ENCODE measurements around the gene GNAO1.
A peak's percentile ranks its signal among the peaks of the same experiment; 100 is the strongest.

GNAO1 gene

DNA sequence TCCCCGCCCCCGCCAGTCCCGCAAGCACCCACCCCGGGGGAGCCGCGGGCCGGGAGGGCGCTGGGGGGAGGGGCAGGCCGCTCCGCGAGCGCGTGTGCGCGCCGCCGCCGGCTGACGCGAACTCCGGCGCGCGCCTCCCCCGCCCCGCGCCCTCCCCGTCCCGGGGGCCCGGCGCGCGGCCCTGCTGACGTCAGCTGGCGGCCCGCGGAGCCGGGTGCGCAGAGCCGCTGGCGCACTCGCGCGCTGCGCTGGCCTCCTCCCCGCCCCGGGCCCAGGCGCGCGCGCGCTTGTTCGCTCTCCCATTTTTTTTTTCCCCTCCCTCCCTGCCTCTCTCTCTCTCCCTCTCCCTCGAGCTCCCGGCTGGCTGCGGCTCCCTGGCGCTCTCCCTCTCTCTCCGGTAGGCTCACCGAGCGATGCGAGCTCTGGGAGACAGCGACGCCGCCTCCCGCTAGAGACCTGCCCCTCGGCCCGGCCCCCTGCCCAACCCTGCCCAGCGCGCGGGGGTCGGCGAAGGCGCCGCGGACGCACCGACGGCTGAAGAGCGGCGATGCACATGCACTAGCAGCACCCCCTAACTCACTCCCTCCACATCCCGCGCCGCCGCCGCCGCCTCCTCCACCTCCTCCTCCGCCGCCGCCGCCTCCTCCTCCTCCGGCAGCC is at the start of gene GNAO1:
Gene GNAO1 (plus strand): TSS at position 334 of the 660 bp plus-strand sequence. CDS start 747 bp downstream, outside the sequence.
- DNase-seq (ENCODE audit: low read depth in 1 of 2, low spot score in 1 of 2): peak in 1 of 2 donors; percentile 58

DNA sequence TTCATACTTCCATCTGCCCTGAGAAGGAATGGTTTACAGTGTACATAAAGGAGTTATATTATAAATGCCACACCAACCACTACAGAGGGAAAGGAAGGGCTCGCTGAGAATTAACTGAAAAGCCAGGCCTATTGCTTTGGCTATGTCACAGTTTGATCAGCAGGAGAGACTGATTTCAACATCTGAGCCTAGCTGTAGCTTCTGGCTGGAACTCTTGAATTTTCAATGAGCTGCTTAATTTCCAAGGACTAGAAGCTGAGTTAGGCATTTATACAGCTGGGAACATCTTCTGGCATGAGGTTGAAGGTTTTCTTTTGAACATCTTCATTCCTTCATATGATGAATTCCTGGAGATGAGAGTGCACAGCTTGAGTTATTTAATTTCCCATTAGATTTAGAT is 47.6 kb upstream of the GNAO1 start:
- DNase-seq (ENCODE audit: low read depth in 1 of 2, low spot score in 1 of 2): no peak

DNA sequence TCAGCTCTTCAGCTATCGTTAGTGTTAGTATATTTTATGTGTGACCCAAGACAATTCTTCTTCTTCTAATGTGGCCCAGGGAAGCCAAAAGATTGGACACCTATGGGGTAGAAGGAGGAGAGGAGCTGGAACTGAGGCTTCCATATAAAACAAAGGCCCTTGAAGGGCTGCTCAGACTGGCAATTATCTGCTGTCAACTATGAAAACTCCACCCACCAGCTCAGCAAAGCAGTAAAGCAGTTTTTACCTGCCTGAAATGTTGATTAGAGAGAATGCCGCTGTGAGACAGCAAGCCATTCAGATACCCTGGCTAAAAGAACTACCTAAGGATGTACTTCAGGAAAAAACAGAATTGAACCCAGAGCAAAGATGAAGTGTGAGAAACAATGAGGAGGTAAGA is 45.9 kb upstream of the GNAO1 start:
- DNase-seq (ENCODE audit: low read depth in 1 of 2, low spot score in 1 of 2): no peak

DNA sequence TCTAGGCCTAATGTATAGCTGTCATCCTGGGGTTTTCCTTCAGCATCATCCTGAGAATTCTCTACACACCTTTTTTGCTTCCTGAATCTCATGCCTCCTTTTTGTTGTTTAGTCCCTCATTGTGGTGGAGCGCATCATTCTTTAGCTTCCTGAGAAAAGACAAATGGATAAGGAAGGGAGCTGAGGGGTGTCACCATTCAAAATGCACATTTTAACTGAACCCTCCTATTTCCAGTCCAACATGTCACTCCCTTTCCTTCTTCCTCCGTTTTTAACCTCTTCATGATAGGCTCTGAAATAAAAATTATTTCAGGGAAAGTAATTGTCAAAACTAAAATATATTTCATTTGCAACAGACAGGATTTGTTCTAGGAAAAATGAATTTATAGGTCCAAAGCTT is 39.7 kb upstream of the GNAO1 start:
- DNase-seq (ENCODE audit: low read depth in 1 of 2, low spot score in 1 of 2): no peak

DNA sequence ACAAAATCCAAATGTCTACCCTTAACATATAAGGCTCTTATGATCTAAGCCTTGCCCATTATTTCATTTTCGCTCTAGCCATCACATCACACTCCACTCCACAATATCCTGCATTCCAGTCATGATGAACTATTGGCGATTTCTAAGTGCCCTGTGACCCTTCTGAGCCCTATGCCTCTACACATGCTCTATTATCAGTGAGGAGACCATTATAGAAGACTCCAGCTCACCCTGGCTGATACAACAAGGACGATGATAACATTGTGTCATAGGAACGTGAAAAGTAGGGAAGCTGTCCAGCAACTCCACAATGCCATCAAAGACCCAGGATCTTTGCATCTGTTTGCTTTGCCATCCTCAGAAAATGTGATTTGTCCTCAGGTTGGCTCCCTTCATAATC is 29.6 kb upstream of the GNAO1 start:
- no peak for DNase-seq (ENCODE audit: low read depth in 1 of 2, low spot score in 1 of 2)

DNA sequence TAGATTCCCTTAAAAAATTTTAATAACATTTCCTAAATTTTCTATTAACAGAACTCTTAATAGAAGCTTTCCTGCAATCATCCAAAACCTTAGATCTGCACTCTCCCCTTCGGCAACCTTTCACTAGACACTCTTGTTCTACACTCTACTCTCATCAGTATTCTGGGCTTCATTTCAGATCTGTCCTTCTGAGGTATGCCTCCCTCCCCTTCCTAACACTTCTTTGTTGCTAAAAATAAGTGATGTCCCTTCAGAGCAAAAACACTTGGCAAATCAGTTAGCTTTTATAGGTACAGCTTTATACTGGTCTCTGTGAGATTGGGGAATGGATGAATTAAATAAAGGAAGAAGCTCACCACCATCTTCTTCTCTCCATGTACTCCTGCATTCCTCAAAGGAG is 28.2 kb upstream of the GNAO1 start:
- DNase-seq (ENCODE audit: low read depth in 1 of 2, low spot score in 1 of 2): no peak

DNA sequence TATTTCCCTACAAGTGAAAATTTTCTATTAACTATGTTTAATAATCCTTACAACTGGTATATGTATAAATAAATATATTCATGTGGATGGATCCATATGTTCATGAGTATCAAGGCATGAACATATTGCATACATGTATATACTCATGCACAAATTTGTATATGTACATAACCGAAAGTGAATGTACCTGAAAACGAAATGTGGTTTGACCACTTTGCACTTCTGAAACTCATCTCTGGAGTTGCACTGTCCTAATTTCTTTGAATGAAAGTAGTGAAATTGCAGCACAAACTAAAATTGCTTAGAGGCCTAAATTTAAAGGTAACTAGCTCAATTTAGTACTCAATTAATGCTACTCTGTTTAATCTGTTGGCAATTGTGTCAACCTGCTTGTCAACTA is 27.4 kb upstream of the GNAO1 start:
- no peak for DNase-seq (ENCODE audit: low read depth in 1 of 2, low spot score in 1 of 2)

DNA sequence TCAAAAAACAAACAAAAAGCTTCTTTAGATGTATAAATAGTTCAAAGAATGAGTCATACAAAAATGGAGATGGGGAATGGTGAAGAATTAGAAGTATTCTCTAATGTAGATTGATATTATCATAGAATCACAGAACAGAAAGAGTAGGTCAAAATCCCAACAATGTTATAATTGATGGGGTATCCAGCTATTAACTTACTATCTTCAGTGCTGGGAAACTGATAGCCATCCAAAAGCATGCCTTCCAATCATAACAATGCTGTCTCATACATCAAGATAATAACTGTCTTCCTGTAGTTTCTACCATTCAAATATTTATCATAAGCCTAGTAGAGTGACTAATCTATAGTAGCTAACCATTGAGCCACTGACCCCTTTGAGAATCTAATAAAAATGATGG is 26.7 kb upstream of the GNAO1 start:
- no peak for DNase-seq (ENCODE audit: low read depth in 1 of 2, low spot score in 1 of 2)

DNA sequence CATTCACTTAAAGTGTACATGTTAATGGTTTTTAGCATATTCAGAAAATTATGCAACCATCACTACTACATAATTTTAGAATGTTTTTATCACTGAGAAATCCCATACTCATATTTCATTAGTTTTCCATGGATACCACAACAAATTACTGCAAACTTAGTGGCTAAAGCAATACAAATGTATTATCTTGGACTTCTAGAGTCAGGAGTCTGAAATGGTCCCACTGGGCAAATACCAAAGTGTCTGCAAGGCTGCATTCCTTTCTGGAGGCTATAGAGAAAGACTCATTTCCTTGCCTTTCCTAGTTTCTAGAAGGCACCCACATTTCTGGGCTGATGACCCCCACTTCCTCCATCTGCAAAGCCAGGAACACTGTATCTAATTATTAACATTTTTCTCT is 16.9 kb upstream of the GNAO1 start:
- DNase-seq (ENCODE audit: low read depth in 1 of 2, low spot score in 1 of 2): no peak

DNA sequence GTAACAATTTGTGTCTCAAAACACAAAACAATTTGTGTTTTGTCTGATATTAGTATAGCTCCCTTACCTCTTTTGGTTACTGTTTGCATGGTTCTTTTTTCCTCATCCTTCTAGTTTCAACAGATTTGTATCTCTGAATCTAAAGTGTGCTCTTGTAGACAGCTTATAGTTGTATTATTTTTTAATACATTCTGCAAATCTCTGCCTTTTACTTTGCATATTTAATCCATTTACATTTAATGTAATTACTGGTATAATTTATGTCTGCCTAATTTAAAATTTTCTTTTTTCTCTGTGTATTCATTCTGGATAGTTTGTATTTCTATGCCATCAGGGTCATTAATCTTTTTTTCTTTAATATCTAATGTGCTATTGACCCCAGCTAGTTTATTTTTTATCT is 9.9 kb upstream of the GNAO1 start:
- DNase-seq (ENCODE audit: low read depth in 1 of 2, low spot score in 1 of 2): no peak

DNA sequence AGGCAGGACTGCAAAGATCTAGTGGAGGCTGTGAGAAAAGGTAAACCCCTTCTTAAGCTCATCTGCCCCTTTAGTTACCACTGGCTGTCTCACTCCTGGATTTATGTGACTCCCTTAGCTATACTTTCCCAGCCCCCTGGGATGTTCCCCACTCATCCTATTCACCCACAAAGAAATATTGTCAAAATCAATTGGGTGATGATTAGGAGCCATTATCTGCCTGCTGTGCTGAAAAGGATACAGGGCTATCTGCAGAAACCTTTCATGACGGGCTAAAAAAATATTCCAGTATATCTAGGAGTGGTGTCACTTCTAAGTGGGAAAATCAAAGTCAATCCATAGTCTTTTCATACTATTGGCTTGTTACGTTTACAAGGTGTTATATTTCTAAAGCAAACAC is 8.0 kb upstream of the GNAO1 start:
- no peak for DNase-seq (ENCODE audit: low read depth in 1 of 2, low spot score in 1 of 2)

DNA sequence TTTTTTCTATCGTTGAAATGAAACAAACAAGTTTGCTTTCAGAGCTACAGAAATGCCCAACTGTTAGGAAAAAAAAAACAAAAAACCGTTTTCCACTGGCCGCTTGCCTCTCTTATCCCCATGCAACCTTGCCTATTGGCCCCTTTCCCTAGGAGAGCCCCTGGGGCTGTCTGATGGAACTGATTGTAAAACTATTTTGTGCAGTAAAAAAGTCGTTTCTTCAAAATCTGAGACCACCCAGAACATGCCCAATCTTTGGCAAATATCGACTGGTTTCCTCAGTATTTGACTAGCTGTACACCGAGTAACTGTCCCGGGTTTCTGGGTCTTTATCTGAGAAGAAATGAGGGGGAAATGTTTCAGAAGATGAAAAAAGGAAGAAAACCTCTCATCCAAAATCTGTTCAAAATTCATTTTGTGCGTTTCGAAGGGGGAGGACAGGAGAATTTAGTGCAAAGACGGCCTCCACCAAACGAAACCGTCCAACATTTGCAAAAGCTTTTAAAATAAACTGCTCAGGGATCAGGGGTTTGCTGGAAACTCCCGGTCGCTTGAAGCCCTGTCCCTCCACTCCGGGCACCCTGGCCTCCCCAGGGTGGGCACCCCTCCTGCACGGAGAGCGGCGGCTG is 1.1 kb upstream of the GNAO1 start:
- no peak for DNase-seq (ENCODE audit: low read depth in 1 of 2, low spot score in 1 of 2)

DNA sequence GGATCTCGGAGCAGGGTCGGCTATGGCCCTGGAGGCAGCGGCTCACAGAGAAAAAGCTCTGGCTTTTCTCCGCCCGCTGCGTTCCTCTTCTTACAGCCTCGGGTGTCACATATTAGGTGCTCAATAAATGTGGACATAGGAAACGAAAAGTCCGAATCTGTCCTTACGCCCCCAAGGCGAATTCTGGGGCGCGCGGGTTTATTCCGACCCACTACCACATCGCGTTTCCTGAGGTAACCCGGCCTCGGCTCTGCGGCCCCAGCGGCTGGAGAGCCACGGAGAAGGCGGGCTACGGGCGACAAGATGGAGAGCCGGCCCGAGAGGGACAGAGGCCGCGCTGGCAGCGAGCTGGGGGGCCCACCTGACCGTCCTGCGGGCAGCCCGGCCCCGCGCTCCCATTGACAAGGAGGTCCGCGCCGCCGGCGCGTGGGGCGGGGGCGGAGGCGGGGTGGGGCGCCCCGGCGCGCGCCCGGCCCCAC is 573 bp upstream of the GNAO1 start:
- no peak for DNase-seq (ENCODE audit: low read depth in 1 of 2, low spot score in 1 of 2)

DNA sequence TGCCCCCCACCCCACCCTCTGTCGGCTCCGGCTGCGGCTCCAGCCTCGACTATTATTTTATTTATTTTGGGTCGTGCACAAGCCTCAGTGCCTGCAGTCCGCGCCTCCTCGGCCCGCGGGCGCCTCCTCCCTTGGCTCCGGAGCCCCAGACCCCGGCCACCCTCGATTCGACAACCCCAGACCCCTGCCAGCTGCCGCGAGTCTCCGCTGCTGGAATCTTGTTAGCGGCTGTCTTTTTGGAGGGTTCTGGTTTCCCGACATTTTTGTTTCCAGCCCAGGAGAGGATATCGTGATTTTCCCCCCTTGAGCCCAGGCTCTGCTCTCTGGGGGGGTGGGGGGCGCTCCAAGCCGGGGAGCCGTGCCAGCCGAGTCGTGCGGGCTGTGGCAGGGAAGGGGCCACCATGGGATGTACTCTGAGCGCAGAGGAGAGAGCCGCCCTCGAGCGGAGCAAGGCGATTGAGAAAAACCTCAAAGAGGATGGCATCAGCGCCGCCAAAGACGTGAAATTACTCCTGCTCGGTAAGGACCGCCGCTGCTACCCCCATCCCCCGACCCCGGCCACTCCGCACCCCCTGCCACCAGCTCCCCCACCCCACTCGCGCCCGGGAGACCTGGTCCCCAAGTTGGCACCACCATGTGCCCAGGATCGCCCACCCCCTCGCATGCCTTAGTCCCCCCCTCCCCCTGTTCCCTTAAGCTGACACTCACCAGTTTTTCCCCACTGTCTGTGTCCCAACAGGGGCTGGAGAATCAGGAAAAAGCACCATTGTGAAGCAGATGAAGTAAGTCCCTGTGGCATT is 746 bp downstream of the GNAO1 start:
- no peak for DNase-seq (ENCODE audit: low read depth in 1 of 2, low spot score in 1 of 2)

DNA sequence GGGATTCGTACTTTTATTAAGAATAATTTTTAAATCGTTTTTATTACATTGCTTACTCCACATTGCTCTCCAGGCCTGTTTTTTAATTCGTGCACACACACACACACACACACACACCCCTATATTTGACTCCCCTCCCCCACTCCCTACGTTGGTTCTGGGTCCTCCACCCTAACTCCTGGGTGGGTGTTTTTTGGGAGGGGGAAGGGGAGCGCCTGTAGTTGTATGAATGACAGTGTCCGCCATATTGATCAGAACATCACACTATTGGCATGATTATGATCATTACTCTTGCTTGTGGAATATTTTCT is 1.3 kb downstream of the GNAO1 start:
- DNase-seq (ENCODE audit: low read depth in 1 of 2, low spot score in 1 of 2): no peak

DNA sequence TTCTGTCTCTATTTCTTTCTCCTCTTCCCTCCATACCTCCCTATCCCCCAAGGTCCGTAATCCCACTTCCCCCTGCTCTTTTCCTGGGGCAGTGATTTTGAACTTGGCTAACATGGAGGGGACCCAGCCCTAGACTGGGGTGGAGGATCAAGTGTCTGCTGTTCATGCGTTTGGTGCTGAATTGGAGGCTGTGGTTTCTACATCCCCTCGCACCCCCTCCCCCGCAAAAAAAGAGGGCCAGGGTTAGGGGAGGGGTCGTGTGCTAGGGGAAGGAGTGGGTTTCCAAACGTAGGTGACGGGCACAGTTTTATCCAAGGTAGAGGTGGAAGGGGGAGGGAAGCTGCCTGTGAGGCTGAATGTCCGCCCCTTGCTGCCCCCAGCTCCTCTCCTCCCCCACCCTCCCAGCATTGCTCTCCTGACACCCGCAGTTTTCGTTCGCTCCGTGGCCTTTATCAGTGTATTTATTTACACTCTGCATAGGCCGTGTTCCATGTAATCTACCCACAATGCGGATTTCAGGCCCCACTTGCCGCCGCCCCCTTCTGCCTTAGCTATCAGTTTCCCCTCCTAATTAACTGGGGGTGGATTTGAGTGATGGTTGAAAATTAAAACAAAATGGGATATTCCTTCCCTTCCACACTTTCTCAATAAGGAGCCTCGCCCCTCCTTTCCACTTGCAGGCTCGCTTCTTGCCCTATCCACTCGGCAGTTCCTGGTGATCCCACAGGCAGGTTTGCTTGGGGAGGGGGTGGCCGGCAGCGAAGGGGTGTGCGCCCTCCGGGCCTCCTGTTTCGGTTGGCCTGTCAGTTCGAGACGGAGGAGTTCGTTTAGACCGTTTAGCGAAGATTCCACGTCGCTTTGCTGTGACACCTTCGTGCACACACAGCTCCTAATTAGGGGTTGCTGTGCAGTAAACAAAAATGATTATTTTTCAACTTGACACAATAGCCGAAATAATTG is 2.0 kb downstream of the GNAO1 start:
- DNase-seq (ENCODE audit: low read depth in 1 of 2, low spot score in 1 of 2): no peak

DNA sequence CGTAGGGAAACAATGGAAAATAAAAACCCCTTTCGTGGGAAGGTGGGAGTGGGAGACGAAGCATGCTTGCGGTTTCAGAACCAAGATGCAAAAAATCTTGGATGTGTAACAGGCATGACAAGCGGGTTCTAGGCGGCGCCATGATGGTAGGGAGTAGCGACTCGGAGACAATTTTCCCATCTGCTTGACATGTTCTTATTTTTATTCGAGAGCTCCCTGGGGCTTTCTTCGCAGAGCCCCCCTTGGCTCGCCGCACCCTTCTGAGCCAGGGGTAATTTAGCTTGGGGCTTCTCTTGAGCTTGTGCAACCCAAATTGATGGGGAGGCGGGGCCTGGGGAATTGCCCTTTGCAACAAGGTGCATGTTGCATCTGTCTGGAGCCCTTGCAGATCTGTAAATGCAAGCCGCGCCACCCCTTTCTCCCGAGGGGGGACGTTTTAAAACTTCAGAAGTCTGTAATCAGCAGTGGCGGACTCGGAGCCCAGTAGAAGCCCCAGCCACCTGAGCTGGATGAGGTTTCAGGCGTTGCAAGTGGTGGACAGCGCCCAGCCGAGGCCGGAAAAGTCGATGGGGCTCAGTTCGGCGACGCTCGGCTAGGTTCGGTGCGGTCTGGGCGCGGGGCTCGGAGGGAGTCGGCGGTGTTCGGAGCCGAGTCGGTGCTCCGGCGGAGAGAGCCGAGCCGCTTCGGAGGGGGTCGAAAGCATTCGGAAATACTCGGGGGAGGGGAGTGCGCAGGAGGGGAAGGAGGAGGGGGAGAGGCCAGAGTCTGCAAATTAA is 2.9 kb downstream of the GNAO1 start:
- peak; percentile 50 to 60 for DNase-seq (ENCODE audit: low read depth in 1 of 2, low spot score in 1 of 2)

DNA sequence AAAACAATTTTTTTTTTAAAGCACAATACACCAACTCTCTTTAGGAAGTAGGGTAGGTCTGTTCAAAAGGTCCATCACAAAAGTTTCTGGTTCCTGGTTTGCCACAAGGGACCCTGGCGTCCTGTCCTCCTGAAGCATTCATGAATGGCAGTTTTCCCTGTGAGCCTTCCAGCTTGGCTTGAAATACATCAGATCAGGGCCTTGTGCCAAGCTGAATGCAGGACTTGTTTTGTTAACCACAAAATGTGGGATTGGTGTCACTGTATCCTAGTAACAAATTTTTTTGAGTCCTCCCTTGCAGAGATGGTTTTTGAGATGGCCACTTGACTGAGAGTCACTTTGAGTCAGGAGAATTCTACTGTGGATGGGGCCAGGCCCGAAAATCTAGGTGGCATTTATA is 3.9 kb downstream of the GNAO1 start:
- DNase-seq (ENCODE audit: low read depth in 1 of 2, low spot score in 1 of 2): no peak

DNA sequence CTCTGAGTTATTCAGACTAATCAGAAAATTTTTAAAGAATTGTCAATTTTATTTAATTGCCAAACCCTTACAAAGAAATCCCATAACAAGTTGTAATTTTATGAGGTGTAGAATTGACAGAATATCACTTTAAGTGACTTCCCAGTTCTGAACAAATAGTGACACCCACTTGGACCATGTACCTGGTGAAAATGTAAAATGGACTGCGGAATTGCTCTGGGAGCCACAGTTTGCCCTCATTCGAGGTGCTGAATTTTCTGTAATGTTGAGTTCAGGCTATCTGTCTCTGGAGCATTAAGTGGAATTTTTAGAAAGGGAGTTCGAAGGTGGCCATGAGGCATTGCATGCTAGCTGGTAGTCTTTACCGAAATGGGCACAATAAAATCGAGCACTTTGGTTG is 5.1 kb downstream of the GNAO1 start:
- no peak for DNase-seq (ENCODE audit: low read depth in 1 of 2, low spot score in 1 of 2)

DNA sequence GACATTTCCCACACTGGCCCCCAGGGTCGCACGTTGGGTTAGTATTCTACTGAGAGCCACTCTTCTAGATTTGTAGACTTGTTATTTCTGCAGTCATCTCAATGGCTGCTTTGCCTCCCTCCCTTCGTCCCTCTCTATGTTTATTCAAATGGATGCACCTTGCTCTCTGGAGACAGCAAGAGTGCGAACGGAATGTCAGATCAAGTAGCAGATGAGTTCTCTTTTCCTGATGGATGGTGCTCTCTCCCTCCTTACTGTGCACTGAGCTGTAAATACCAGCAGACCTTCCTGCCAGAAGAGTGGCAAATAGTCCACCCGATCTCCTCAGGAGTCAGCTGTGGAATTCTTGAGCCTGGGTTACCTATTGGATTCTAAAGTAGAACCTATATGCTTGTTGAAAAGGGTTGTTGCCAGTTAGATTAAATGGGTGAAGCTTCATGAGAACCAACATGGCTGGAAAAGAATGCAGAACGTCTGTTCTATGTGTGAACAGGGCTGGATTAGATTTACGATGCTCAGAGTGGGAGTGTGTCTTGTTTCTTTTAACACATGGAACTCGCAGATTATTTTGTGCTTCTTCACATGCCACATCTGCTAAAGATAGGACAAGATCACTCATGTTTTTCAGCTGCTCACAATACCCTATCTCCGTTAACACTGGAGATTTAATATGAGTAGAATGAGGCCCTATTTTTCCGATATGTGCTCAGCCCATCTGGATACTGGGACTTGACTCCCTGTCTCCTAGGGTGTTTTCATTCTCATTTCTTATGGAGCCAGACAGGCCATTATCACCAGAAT is 6.1 kb downstream of the GNAO1 start:
- no peak for DNase-seq (ENCODE audit: low read depth in 1 of 2, low spot score in 1 of 2)

All from activated T-helper 1 cell treated with anti-CD3 and anti-CD28 coated beads, Interleukin-2, amount 50 U/mL, for 16 hours (primary cell).